Muscle layer of duodenum (tissue), 2 donors: ENCODE data around the gene ZMIZ1.

Source experiments
- H3K27ac ChIP-seq: one replicate; pipeline ENCODE4 v1.7.0; 2013; ENCODE audit warnings: mild to moderate bottlenecking, low read length
- H3K27me3 ChIP-seq: one replicate; pipeline ENCODE4 v1.7.0; 2013; ENCODE audit warnings: low read depth, mild to moderate bottlenecking, control low read depth, low read length
- H3K36me3 ChIP-seq, 2 donors: one replicate each; pipeline ENCODE4 v1.7.0; 2013; ENCODE audit warnings: low read length in 2 of 2, control low read depth in 1 of 2, mild to moderate bottlenecking in 1 of 2; ENCODE audit not compliant: insufficient read depth in 2 of 2, control insufficient read depth in 1 of 2
- H3K4me1 ChIP-seq, 2 donors: one replicate each; pipeline ENCODE4 v1.7.0; 2013; ENCODE audit warnings: low read length in 2 of 2, mild to moderate bottlenecking in 2 of 2, control low read depth in 1 of 2, moderate library complexity in 1 of 2; ENCODE audit not compliant: insufficient read depth in 2 of 2, control insufficient read depth in 1 of 2
- H3K4me3 ChIP-seq, 2 donors: one replicate each; pipeline ENCODE4 v1.7.0; 2013; ENCODE audit warnings: low read length in 2 of 2, low read depth in 1 of 2, mild to moderate bottlenecking in 1 of 2
- H3K9me3 ChIP-seq, 2 donors: one replicate each; pipeline ENCODE4 v1.7.0; 2013; ENCODE audit warnings: low read length in 2 of 2, control low read depth in 1 of 2, mild to moderate bottlenecking in 1 of 2; ENCODE audit not compliant: control insufficient read depth in 1 of 2
- donor health status: healthy.

Gene ZMIZ1

GRCh38 chr10:79125092-79125491, 56.3 kb downstream of the ZMIZ1 start:
- Histone ChIP-seq H3K4me1 (peaks cover 13 to 49% of the 10 kb centered on the region in 2 donors), H3K36me3 (peaks cover 32 to 60% of the 10 kb centered on the region in 2 donors), H3K4me3 (no peak overlapping the region), H3K27ac (no peak overlapping the region), H3K27me3 (no peaks in the 10 kb centered on the region), H3K9me3 (no peaks in the 10 kb centered on the region)

GRCh38 chr10:79126351-79127080, 57.8 kb downstream of the ZMIZ1 start:
- H3K36me3 ChIP-seq = peaks cover 31 to 46% of the 10 kb centered on the region in 2 donors
- no peaks in the 10 kb centered on the region for H3K9me3 ChIP-seq
- no peaks in the 10 kb centered on the region for H3K27me3 ChIP-seq
- no peak overlapping the region for H3K27ac ChIP-seq
- peaks cover 13 to 59% of the 10 kb centered on the region in 2 donors for H3K4me1 ChIP-seq
- no peak overlapping the region for H3K4me3 ChIP-seq

GRCh38 chr10:79127151-79127961, 58.6 kb downstream of the ZMIZ1 start:
- Histone ChIP-seq H3K27me3 (no peaks in the 10 kb centered on the region), H3K9me3 (no peaks in the 10 kb centered on the region), H3K27ac (no peak overlapping the region), H3K36me3 (peaks cover 28 to 40% of the 10 kb centered on the region in 2 donors), H3K4me3 (no peak overlapping the region), H3K4me1 (peaks cover 13 to 67% of the 10 kb centered on the region in 2 donors)

GRCh38 chr10:79128241-79128922, 59.6 kb downstream of the ZMIZ1 start:
- H3K4me3 ChIP-seq = no peak overlapping the region
- no peak overlapping the region for H3K27ac ChIP-seq
- H3K4me1 ChIP-seq = peaks cover 13 to 77% of the 10 kb centered on the region in 2 donors
- H3K9me3 ChIP-seq = no peaks in the 10 kb centered on the region
- no peaks in the 10 kb centered on the region for H3K27me3 ChIP-seq
- H3K36me3 ChIP-seq = peaks cover 22 to 30% of the 10 kb centered on the region in 2 donors

GRCh38 chr10:79128923-79129305, 60.1 kb downstream of the ZMIZ1 start:
- Histone ChIP-seq H3K9me3 (no peaks in the 10 kb centered on the region), H3K4me3 (no peak overlapping the region), H3K36me3 (peaks cover 21 to 27% of the 10 kb centered on the region in 2 donors), H3K4me1 (peaks cover 13 to 83% of the 10 kb centered on the region in 2 donors), H3K27me3 (no peaks in the 10 kb centered on the region), H3K27ac (no peak overlapping the region)

- peaks cover 16 to 23% of the 10 kb centered on the region in 2 donors for H3K36me3 ChIP-seq
- H3K4me1 ChIP-seq = peaks cover 13 to 88% of the 10 kb centered on the region in 2 donors
- H3K27me3 ChIP-seq = no peaks in the 10 kb centered on the region
- H3K27ac ChIP-seq = no peak overlapping the region
- no peaks in the 10 kb centered on the region for H3K9me3 ChIP-seq
- H3K4me3 ChIP-seq = no peak overlapping the region
These were observed 60.7 kb downstream of the ZMIZ1 start for GRCh38 chr10:79129361-79129997.

- no peaks in the 10 kb centered on the region for H3K27me3 ChIP-seq
- peaks cover 8 to 15% of the 10 kb centered on the region in 2 donors for H3K36me3 ChIP-seq
- H3K27ac ChIP-seq = no peak overlapping the region
- no peaks in the 10 kb centered on the region for H3K9me3 ChIP-seq
- peaks cover 13 to 88% of the 10 kb centered on the region in 2 donors for H3K4me1 ChIP-seq
- H3K4me3 ChIP-seq = no peak overlapping the region
These were observed 61.5 kb downstream of the ZMIZ1 start for GRCh38 chr10:79130255-79130654.

GRCh38 chr10:79130846-79131245, 62.1 kb downstream of the ZMIZ1 start:
- peaks cover 13 to 87% of the 10 kb centered on the region in 2 donors for H3K4me1 ChIP-seq
- H3K27ac ChIP-seq = no peak overlapping the region
- peaks cover 6 to 10% of the 10 kb centered on the region in 2 donors for H3K36me3 ChIP-seq
- no peaks in the 10 kb centered on the region for H3K27me3 ChIP-seq
- H3K4me3 ChIP-seq = no peak overlapping the region
- no peaks in the 10 kb centered on the region for H3K9me3 ChIP-seq

- Histone ChIP-seq H3K27ac (no peak overlapping the region), H3K9me3 (no peaks in the 10 kb centered on the region), H3K36me3 (peaks cover 2 to 6% of the 10 kb centered on the region in 2 donors), H3K4me3 (no peak overlapping the region), H3K27me3 (no peaks in the 10 kb centered on the region), H3K4me1 (peaks cover 9 to 85% of the 10 kb centered on the region in 2 donors)
These were observed 63.3 kb downstream of the ZMIZ1 start for GRCh38 chr10:79131836-79132631.

GRCh38 chr10:79132681-79133381, 64.1 kb downstream of the ZMIZ1 start:
- Histone ChIP-seq H3K4me3 (no peak overlapping the region), H3K27ac (no peak overlapping the region), H3K36me3 (peaks cover 0 to 6% of the 10 kb centered on the region in 2 donors), H3K4me1 (peaks cover 10 to 85% of the 10 kb centered on the region in 2 donors), H3K27me3 (no peaks in the 10 kb centered on the region), H3K9me3 (no peaks in the 10 kb centered on the region)
